ENCODE measurements around the gene XYLT1. TPM values are rescaled to one million over a fixed set of nuclear protein-coding genes. Genes with fewer than 3 reads are reported as not detected.

XYLT1 gene
- total and polyA plus RNA-seq, 10 of the 15 experiments (the other 5 are each of a cell fraction or from before 2014, with no cell fraction given): 0.88 to 14.8 (median 5.8) TPM

DNA sequence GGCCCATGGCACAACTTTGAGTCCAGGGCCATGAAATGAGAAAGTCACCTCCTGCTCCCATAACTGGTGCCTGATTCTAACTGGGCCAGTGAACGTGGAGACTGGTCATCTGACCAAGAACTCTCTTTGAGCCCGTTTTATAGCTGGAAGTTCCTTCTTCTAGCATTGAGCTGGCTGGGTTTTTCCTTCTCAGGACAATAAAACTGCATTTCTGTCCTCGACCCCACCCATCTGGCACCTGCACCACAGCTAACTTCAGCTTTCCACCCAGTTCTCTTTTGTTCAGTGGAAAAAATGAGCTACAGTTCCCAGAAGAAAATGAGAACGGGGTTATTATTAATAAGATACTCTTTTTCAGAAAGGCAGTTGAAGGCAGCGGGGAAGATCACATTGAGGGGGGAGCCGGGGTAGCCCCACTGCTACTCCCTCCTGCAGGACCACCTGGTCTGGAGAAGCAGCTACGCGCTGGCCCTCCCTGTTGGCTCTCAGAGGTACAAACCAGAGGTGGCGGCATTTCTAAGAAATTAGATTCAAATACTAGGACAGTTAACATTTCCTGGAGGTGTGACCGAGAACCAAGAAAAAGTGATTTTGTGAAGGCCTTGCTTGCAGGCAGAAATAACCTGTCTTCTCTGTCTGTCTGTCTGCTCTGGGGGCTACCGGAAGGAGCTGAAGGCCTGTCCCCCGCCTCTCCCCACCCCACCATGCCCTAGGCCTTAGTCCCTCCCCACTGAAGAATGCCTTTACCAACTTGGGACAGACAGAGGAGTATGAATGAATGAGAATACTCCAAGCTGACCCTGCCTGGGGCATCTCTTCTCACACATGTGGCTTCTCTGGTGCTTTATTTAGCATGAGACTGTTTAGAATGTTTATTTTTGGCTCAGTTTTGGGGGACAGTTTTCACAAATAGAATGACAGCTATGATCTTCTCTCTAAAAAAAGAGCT is 123.9 kb downstream of the XYLT1 start (continued):
- TF ChIP-seq ZNF384 (IDR thresholded peaks at IDR 0.05; ENCODE audit: borderline replicate concordance, low read depth, low read length) (0 out of 2 replicates have a peak, but pooled peaks have one; percentile 16), FOS (IDR thresholded peaks at IDR 0.05; ENCODE audit: borderline replicate concordance, extremely low read depth, insufficient read length) (no peak), CBX5 (IDR thresholded peaks at IDR 0.05; ENCODE audit: low read depth) (no peak), MTA3 (IDR thresholded peaks at IDR 0.05; ENCODE audit: borderline replicate concordance, low read length) (peak; percentile 80; the same call in 1 of the 2 replicates), KAT2A (conservative IDR thresholded peaks at IDR 0.05; ENCODE audit: control insufficient read depth, low read depth, low read length) (no peak), ZZZ3 (IDR thresholded peaks at IDR 0.05; ENCODE audit: control insufficient read depth, insufficient read length, low read depth) (no peak), REST (IDR thresholded peaks at IDR 0.05; ENCODE audit: low read depth, low read length) (no peak), RFX5 (IDR thresholded peaks at IDR 0.05; ENCODE audit: low read depth, low read length) (0 out of 2 replicates have a peak, but pooled peaks have one; percentile 13), SREBF1 (IDR thresholded peaks at IDR 0.05; ENCODE audit: low read length) (no peak), SMC3 (IDR thresholded peaks at IDR 0.05; ENCODE audit: borderline replicate concordance, low read length) (peak; percentile 22; the same call in 1 of the 2 replicates), BMI1 (IDR thresholded peaks at IDR 0.05; ENCODE audit: borderline replicate concordance) (no peak), NFXL1 (IDR thresholded peaks at IDR 0.05; ENCODE audit: borderline replicate concordance) (no peak), SMAD5 (IDR thresholded peaks at IDR 0.05; ENCODE audit: low read depth) (no peak), SMAD1 (IDR thresholded peaks at IDR 0.05; ENCODE audit: low read depth, partially characterized antibody) (no peak), ASH2L (IDR thresholded peaks at IDR 0.05; ENCODE audit: borderline replicate concordance, low read depth) (no peak), SP1 (IDR thresholded peaks at IDR 0.05; ENCODE audit: low read depth, low read length) (peak; percentile 9), RB1 (IDR thresholded peaks at IDR 0.05; ENCODE audit: borderline replicate concordance) (no peak), MXI1 (IDR thresholded peaks at IDR 0.05; ENCODE audit: low read depth, low read length) (peak; percentile 47), IKZF2 (IDR thresholded peaks at IDR 0.05) (peak in 1 of 2 experiments; percentile 10; a peak in 2 of 4 replicates), ZNF217 (IDR thresholded peaks at IDR 0.05) (no peak)
- TF ChIP-seq, protein P1, sequence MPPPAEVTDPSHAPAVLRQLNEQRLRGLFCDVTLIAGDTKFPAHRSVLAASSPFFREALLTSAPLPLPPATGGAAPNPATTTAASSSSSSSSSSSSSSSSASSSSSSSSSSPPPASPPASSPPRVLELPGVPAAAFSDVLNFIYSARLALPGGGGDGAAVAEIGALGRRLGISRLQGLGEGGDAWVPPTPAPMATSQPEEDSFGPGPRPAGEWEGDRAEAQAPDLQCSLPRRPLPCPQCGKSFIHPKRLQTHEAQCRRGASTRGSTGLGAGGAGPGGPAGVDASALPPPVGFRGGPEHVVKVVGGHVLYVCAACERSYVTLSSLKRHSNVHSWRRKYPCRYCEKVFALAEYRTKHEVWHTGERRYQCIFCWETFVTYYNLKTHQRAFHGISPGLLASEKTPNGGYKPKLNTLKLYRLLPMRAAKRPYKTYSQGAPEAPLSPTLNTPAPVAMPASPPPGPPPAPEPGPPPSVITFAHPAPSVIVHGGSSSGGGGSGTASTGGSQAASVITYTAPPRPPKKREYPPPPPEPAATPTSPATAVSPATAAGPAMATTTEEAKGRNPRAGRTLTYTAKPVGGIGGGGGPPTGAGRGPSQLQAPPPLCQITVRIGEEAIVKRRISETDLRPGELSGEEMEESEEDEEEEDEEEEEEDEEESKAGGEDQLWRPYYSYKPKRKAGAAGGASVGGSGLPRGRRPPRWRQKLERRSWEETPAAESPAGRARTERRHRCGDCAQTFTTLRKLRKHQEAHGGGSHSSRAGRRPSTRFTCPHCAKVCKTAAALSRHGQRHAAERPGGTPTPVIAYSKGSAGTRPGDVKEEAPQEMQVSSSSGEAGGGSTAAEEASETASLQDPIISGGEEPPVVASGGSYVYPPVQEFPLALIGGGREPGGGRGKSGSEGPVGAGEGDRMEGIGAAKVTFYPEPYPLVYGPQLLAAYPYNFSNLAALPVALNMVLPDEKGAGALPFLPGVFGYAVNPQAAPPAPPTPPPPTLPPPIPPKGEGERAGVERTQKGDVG (CRISPR knock-in tag; IDR thresholded peaks at IDR 0.05): no peak

Data from GM12878 (cell line).